Dedifferentiated amniotic fluid mesenchymal stem cell (primary cell): ENCODE results near the gene CALHM1.
"Not testable (repeated sequence)": the region's sequence is repeated elsewhere in the genome, so short reads cannot be mapped to it uniquely, and the experiment has no call there.

Source experiments
- DNase-seq: peaks from one replicate; pipeline ENCODE4 v3.0.0-alpha.2; 2016; ENCODE audit errors: extremely low spot score

Gene CALHM1

DNA sequence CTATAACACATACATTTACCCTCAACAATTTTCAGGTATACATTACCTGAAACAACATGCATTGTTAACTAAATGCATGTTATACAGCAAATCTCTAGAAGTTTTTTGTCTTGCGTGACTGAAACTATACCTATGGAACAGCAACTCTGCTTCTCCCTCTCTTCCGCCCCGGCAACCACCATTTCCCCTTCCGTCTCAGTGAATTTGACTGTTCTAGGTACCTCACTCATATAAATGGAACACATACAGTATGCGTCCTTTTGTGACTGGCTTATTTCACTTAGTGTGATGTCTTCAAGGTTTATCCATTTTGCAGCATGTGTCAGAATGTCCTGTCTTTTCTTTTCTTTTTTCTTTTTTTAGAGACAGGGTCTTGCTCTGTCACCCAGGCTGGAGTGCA is 29.1 kb downstream of the CALHM1 start:
- DNase-seq: no peak

DNA sequence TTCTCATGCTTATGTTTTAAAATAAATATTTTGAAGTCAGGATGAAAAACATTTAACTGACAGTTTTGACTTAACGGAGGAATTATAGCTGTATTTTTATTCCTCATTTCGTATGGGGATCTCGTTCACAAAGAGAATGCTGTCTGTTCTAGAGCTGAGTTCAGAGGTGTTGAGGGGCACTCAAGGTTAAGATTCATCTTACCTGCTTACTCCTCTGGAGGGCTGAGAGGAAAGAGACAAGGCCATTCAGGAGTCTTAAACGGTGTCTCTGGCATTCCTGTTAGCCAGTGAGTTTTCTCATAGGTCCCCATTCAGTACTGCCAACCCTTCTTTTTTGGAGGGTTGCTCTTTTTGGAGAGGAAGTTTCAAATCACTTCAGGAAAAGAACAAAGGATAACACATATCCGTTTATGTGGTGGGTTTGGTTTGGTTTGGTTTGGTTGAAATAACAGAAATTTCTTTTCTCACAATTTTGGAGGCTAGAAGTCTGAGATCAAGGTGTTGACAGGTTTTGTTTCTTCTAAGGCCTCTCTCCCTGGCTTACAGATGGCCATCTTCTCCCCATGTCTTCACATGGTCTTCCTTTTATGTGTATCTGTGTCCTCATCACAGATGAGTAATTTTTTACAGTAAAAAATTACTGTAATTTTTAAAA is 29.6 kb downstream of the CALHM1 start:
- DNase-seq: no peak

DNA sequence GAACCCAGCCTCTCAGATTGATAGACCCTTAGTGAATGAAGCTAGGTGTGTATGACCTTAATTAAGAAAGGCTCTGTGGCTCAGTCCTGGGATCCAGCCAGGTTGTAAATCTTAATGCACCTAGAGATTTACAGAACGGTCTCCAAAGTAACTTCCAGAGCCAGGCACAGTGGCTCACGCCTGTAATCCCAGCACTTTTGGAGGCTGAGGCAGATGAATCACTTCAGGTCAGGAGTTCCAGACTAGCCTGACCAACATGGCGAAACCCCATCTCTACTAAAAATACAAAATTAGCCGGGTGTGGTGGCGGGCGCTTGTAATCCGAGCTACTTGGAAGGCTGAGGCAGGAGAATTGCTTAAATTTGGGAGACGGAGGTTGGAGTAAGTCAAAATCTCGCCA is 30.8 kb downstream of the CALHM1 start:
- no peak for DNase-seq

DNA sequence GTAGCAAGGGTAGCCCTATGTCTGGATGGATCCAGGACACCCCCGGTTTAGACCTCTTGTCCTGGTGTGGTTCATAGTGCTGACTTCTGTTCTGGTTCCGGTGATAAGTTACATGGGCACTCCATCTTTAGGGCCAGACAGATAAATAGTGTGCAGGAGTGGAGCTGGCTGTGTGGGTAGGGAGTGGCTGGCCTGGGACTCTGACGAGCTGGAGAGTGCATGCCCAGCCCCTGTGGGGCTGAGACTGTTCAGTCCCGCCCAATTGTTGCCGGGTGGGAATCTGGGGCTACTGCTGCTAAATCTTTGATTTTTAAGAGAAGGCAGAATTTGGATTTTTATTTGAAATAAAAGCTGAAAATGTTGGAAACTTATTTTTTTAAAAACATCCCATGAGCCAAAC is 35.0 kb downstream of the CALHM1 start:
- no peak for DNase-seq

DNA sequence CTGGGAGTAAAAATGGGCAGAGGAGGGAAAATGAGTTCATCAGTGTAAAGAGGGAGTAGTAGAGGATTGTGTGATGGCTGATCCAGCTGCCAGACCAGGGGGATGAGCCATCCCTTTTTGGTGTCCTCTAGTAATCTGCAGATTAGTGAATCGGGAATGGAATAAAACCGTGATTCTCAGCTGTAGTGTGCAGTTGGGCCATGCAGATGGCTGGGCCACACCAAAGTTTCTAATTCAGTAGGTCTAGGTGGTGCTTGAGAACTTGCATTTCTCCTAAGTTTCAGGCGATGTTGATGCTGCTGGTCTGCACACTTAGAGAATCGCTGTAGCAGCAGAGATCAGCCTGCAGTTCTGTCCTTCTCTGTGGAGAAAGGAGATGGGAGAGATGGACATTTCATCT is 39.6 kb downstream of the CALHM1 start:
- no peak for DNase-seq

DNA sequence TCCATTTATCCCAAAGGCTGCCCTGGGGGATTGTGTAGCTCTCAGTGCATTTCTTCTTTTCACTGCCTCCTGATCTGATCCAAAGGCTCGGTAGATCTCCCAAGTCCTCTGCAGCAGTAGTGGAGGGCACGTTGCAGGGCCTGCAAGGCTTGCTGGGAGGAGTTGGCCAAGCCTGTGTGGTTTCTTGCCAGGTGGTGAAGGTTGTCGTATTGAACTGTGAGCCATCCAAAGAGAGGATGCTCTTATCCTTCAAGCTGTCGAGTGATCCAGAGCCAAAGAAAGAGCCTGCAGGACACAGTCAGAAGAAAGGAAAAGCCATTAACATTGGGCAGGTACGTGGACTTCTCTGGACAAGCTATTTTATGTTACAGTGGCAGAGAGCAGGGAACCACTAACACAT is 41.1 kb downstream of the CALHM1 start:
- no peak for DNase-seq

DNA sequence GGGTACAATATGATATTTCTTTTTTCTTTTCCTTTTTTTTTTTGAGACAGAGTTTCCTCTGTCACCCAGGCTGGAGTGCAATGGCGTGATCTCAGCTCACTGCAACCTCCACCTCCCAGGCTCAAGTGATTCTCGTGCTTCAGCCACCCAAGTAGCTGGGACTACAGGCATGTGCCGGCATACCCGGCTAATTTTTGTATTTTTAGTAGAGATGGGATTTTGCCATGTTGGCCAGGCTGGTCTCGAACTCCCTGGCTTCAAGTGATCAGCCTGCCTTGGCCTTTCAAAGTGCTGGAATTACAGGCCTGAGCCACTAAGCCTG is 41.6 kb downstream of the CALHM1 start:
- DNase-seq: not testable (repeated sequence)

DNA sequence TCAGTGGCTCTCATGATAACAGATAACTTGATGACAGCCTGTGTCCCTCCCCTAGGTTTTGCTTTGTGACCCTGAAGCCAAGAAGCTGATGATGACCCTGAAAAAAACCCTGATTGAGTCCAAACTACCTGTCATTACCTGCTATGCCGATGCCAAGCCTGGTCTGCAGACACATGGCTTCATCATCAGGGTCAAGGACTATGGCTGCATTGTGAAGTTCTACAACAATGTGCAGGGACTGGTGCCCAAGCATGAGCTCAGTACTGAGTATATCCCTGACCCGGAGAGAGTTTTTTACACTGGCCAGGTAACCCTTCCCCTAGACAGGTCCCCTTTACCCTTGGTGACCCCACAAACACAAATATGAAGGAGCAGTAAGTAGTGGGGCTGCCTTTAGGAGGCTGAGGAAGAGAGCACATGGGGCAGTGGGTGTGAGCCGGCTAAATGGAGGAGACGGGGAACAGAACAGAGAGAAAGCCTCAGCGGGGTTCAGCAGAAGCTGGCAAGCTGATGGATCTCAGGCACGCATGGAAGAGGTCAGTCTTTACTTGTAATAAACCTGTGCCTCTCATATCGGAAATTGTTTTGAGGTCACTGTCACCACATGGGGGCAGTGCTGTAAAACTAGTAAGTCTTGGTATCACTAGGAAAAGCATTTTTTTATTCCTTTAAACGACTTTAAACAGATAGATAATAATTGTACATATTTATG is 42.1 kb downstream of the CALHM1 start:
- peak; percentile 53 for DNase-seq

DNA sequence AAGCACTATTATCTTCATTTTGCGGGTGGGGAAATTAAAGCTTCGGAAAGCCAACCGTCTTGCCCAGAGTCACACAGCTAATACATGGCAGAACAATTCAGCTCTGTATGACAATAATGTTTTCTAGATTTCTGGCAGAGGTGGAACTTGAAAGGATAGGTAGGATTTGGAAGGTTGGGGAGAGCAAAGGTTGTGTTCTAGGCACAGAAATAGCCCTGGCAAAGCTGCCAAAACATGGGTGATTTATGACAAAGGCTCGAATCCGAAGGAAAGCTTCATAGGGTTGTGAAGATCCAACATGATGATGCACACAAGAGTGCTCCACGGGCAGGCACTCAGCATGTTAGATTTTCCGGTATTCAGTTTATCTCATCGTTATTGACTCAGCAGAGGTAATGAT is 43.1 kb downstream of the CALHM1 start:
- no peak for DNase-seq

DNA sequence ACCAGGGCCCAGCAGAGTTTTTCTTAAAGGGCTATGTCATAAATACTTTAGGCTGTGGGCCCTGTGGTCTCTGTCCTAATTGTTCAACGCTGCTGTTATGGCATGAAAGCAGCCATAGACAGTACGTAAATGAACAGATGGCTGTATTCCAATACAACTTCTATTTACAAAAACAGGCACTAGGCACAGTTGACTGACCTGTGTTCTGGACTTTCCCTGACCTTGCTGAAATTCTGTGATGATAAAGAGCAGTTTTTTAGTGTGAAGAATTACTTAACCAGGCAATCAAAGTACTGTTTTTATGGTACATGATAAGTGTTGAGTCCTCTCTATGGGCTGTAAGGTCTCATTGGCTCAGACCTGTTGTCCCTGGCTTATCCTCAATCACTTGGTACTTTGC is 45.1 kb downstream of the CALHM1 start:
- DNase-seq: no peak
